Body of pancreas (tissue), 4 donors: ENCODE results near the gene EID2B. TPM values are rescaled to one million over a fixed set of nuclear protein-coding genes. Genes with fewer than 3 reads are reported as not detected.

Experiments used
- ATAC-seq: fragments of 150-250 bp; one replicate; pipeline ENCODE4 v1.9.1; 2016
- DNase-seq, 4 donors: peaks; one replicate each; pipeline ENCODE4 v3.0.0-alpha.2; 2019
- H3K27ac ChIP-seq, 4 donors: fragments of 200-600 bp; sonication (generic); 1 replicate in 3 of 4; 2 replicates in 1 of 4; pipeline versions ENCODE4 v1.5.1 to v1.6.1; 2016 to 2019; ENCODE audit warnings: mild to moderate bottlenecking in 1 of 4, mixed read lengths in 1 of 4, moderate library complexity in 1 of 4
- H3K27me3 ChIP-seq, 2 donors: fragments of 200-600 bp; sonication (generic); one replicate each; pipeline ENCODE4 v1.6.0; 2016; ENCODE audit warnings: mild to moderate bottlenecking in 1 of 2
- H3K36me3 ChIP-seq, 2 donors: fragments of 200-600 bp; sonication (generic); replicated peaks in 1 of 2; 2 replicates each; pipeline ENCODE4 v1.5.1; 2016; ENCODE audit warnings: low read depth in 2 of 2; ENCODE audit not compliant: insufficient read depth in 1 of 2
- H3K4me1 ChIP-seq: fragments of 200-600 bp; sonication (generic); one replicate; pipeline ENCODE4 v1.6.0; 2016
- H3K4me3 ChIP-seq, 2 donors: fragments of 200-600 bp; sonication (generic); 1 replicate in 1 of 2; 2 replicates in 1 of 2; pipeline ENCODE4 v1.5.1; 2016 to 2019
- H3K9me3 ChIP-seq, 3 donors: fragments of 200-600 bp; sonication (generic); 1 replicate in 2 of 3; 2 replicates in 1 of 3; pipeline ENCODE4 v1.5.1; 2016
- CTCF ChIP-seq, 7 experiments: fragments of 450-650 bp in 4 of 7; fragments of 200-600 bp in 3 of 7; sonication (generic) in 3 of 7; IDR thresholded peaks; one replicate each; pipeline ENCODE4 v1.5.1; 2016 to 2019; ENCODE audit warnings: antibody characterized with exemption in 7 of 7
- POLR2A ChIP-seq, 3 donors: fragments of 450-650 bp; IDR thresholded peaks; one replicate each; pipeline ENCODE4 v1.6.1; 2016; ENCODE audit warnings: antibody characterized with exemption in 3 of 3, mild to moderate bottlenecking in 2 of 3
- WGBS, 2 donors: methylation state at CpG; one replicate each; pipeline ENCODE4 v1.1.5; 2017; 5-methylcytosine and 5-hydroxymethylcytosine counted together
- intact Hi-C: fragments of 100-400 bp; cut with DNase I; formaldehyde crosslinking; loops from one replicate; pipeline ENCODE4 v1.15.1; 2023
- total RNA-seq, 2 donors: library from RNA; depleted of rRNA; stranded (reverse); fragments of >200 nt; gene quantifications; one replicate each; pipeline ENCODE4 v1.1.0, GENCODE V29; 2016

The EID2B gene
- total RNA-seq, 2 donors from 2014 or later: 2.0 to 3.9 TPM

- Histone ChIP-seq H3K4me1 (peaks cover 13% of the 10 kb centered on the region), H3K27me3 (no peaks in the 10 kb centered on the region), H3K36me3 (no peaks in the 10 kb centered on the region), H3K27ac (peak within 1 kb of the TSS; percentile 91 to 97 (median 93)), H3K4me3 (peak within 1 kb of the TSS; percentile 44 to 82), H3K9me3 (no peaks in the 10 kb centered on the region)
- TF ChIP-seq CTCF (IDR thresholded peaks at IDR 0.05): peak; percentile 71 to 95 (median 90)
- TF ChIP-seq POLR2A (IDR thresholded peaks at IDR 0.05): peak; percentile 70 to 85 (median 83)
- DNase-seq (peak; percentile 95 to 98 (median 96)), ATAC-seq (peak; percentile 99)
- intact Hi-C loops: loop anchor here (10.0 kb wide), 2 partner anchors 65 to 95 kb away; partner anchors contain the start of gene SUPT5H
- WGBS, 2 donors: 0 to 1% methylated on average over 2 to 84 of the region's 84 CpGs
Observed at GRCh38 chr19:39539518-39540332, 7.1 kb upstream of the EID2B start, which contains the start of gene EID2. Gene EID2 (minus strand): TSS chr19:39540161. CDS start chr19:39540079, 82 bp downstream.

- ATAC-seq: no peak
- Histone ChIP-seq H3K27me3 (no peaks in the 10 kb centered on the region), H3K9me3 (no peaks in the 10 kb centered on the region), H3K27ac (peak overlapping the region; percentile 91 to 97 (median 93)), H3K36me3 (no peaks in the 10 kb centered on the region), H3K4me1 (peaks cover 13% of the 10 kb centered on the region), H3K4me3 (peak overlapping the region; percentile 44 to 82)
- intact Hi-C loops: loop anchor here (10.0 kb wide), 2 partner anchors 64 to 94 kb away; partner anchors contain the start of gene SUPT5H
- no peak for DNase-seq
- WGBS, 2 donors: 0 to 1% methylated on average over 9 to 10 of the region's 10 CpGs
- TF ChIP-seq CTCF (IDR thresholded peaks at IDR 0.05) (no peak), POLR2A (IDR thresholded peaks at IDR 0.05) (no peak)
Observed at GRCh38 chr19:39539165-39539517, 6.5 kb upstream of the EID2B start.

GRCh38 chr19:39533791-39534190 is 1.1 kb upstream of the EID2B start:
- TF ChIP-seq POLR2A (IDR thresholded peaks at IDR 0.05): no peak
- TF ChIP-seq CTCF (IDR thresholded peaks at IDR 0.05): no peak
- H3K4me1 ChIP-seq: peaks cover 20% of the 10 kb centered on the region
- H3K36me3 ChIP-seq: no peaks in the 10 kb centered on the region
- WGBS, 2 donors: 47 to 51% methylated on average over 3 of the region's 3 CpGs
- no peaks in the 10 kb centered on the region for H3K9me3 ChIP-seq
- ATAC-seq (no peak), DNase-seq (no peak)
- H3K4me3 ChIP-seq: no peak overlapping the region
- H3K27ac ChIP-seq: no peak overlapping the region
- H3K27me3 ChIP-seq: no peaks in the 10 kb centered on the region
- intact Hi-C loops: loop anchor here (10.0 kb wide), 2 partner anchors 59 to 89 kb away; partner anchors contain the start of gene SUPT5H

GRCh38 chr19:39533003-39533512 is 406 bp upstream of the EID2B start:
- Histone ChIP-seq H3K27ac (no peak overlapping the region), H3K4me1 (peaks cover 12% of the 10 kb centered on the region), H3K9me3 (no peaks in the 10 kb centered on the region), H3K36me3 (no peaks in the 10 kb centered on the region), H3K4me3 (no peak overlapping the region), H3K27me3 (no peaks in the 10 kb centered on the region)
- TF ChIP-seq CTCF (IDR thresholded peaks at IDR 0.05) (no peak), POLR2A (IDR thresholded peaks at IDR 0.05) (no peak)
- WGBS, 2 donors: 18 to 21% methylated on average over 12 of the region's 12 CpGs
- DNase-seq (no peak), ATAC-seq (peak; percentile 2)
- intact Hi-C loops: loop anchor here (10.0 kb wide), 2 partner anchors 58 to 88 kb away; partner anchors contain the start of gene SUPT5H
